DND-41 (cell line): ENCODE results near the gene COMMD4.

Experiments used
- ATAC-seq: fragments of 200-7000 bp; cut with Tn5 transposase; 3 replicates; pipeline ENCODE4 v1.9.1; 2021; ENCODE audit warnings: low read depth; ENCODE audit not compliant: insufficient read depth
- DNase-seq: peaks from one replicate; pipeline ENCODE4 v3.0.0-alpha.2; 2020
- H2AFZ ChIP-seq: 2 replicates; pipeline ENCODE4 v1.6.0; 2012; ENCODE audit warnings: low read depth, low read length
- H3K27ac ChIP-seq: 2 replicates; pipeline ENCODE4 v1.5.1; 2012; ENCODE audit warnings: low read length, inconsistent platforms
- H3K27me3 ChIP-seq: fragments of 200-600 bp; sonication (generic); 2 replicates; pipeline ENCODE4 v1.6.0; 2012; ENCODE audit warnings: low read length, mild to moderate bottlenecking, inconsistent platforms; ENCODE audit not compliant: insufficient read depth, poor library complexity
- H3K36me3 ChIP-seq: 2 replicates; pipeline ENCODE4 v1.5.1; 2012; ENCODE audit warnings: low read length, inconsistent platforms; ENCODE audit not compliant: insufficient read depth
- H3K4me1 ChIP-seq: 2 replicates; pipeline ENCODE4 v1.5.1; 2012; ENCODE audit warnings: mild to moderate bottlenecking, low read length; ENCODE audit not compliant: insufficient read depth
- H3K4me2 ChIP-seq: 2 replicates; pipeline ENCODE4 v1.6.0; 2012; ENCODE audit warnings: mild to moderate bottlenecking, moderate library complexity, low read length, inconsistent platforms; ENCODE audit not compliant: insufficient read depth
- H3K4me3 ChIP-seq, 2 experiments: fragments of 200-600 bp in 1 of 2; shearing (Covaris generic) in 1 of 2; 2 replicates each; pipeline ENCODE4 v1.5.1; 2012 to 2016; ENCODE audit warnings: inconsistent platforms in 2 of 2, low read length in 2 of 2, mild to moderate bottlenecking in 2 of 2, low read depth in 1 of 2, moderate library complexity in 1 of 2
- H3K79me2 ChIP-seq: 2 replicates; pipeline ENCODE4 v1.6.0; 2012; ENCODE audit warnings: low read length, inconsistent platforms; ENCODE audit not compliant: insufficient read depth
- H3K9ac ChIP-seq: 2 replicates; pipeline ENCODE4 v1.6.0; 2012; ENCODE audit warnings: low read depth, mild to moderate bottlenecking, inconsistent platforms, low read length, moderate library complexity
- H3K9me3 ChIP-seq: 2 replicates; pipeline ENCODE4 v1.5.1; 2012; ENCODE audit warnings: low read length, moderate library complexity, mild to moderate bottlenecking, inconsistent platforms; ENCODE audit not compliant: insufficient read depth, severe bottlenecking
- H4K20me1 ChIP-seq: 2 replicates; pipeline ENCODE4 v1.6.0; 2012; ENCODE audit warnings: low read length; ENCODE audit not compliant: insufficient read depth
- EZH2 ChIP-seq: IDR thresholded peaks from 3 replicates; pipeline ENCODE4 v1.6.1; 2012; ENCODE audit warnings: borderline replicate concordance, low read depth, mild to moderate bottlenecking, moderate library complexity, low read length, inconsistent platforms; ENCODE audit not compliant: severe bottlenecking
- TF ChIP-seq, protein P1 (sequence below): IDR thresholded peaks from 2 replicates; pipeline ENCODE4 v1.5.1; 2012; ENCODE audit warnings: borderline replicate concordance, low read length, moderate library complexity, mild to moderate bottlenecking; ENCODE audit not compliant: poor library complexity, severe bottlenecking; ENCODE audit errors: extremely low read depth

Gene COMMD4

DNA sequence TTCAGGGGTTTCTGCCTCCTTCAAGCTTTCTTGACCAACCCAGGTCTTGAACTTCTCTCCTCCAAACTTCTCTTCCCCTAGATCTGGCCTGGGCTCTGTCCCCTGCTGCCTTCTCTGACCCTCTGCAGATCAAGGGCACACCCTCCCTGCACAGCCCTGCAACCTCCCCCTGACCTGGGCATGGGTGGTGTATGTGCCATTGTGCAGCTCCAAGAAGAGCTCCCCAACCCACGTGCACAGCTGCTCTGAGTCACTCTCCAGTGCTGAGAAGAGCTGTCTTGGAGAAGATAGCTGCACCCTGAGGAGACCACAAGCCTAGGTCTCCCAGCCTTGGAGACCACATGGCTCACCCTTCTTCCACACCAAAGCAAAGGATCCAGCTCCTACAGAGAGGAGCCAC, 24.5 kb downstream of the COMMD4 start:
- H3K27me3 ChIP-seq, result no peaks in the 10 kb centered on the region
- H3K4me3 ChIP-seq, result no peak overlapping the region
- H3K4me2 ChIP-seq, result no peak overlapping the region
- no peaks in the 10 kb centered on the region for H3K9me3 ChIP-seq
- ATAC-seq (peak; percentile 27; the same call in 2 of the 3 replicates), DNase-seq (no peak)
- TF ChIP-seq, protein P1, sequence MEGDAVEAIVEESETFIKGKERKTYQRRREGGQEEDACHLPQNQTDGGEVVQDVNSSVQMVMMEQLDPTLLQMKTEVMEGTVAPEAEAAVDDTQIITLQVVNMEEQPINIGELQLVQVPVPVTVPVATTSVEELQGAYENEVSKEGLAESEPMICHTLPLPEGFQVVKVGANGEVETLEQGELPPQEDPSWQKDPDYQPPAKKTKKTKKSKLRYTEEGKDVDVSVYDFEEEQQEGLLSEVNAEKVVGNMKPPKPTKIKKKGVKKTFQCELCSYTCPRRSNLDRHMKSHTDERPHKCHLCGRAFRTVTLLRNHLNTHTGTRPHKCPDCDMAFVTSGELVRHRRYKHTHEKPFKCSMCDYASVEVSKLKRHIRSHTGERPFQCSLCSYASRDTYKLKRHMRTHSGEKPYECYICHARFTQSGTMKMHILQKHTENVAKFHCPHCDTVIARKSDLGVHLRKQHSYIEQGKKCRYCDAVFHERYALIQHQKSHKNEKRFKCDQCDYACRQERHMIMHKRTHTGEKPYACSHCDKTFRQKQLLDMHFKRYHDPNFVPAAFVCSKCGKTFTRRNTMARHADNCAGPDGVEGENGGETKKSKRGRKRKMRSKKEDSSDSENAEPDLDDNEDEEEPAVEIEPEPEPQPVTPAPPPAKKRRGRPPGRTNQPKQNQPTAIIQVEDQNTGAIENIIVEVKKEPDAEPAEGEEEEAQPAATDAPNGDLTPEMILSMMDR, result no peak
- TF ChIP-seq EZH2, result no peak
- H4K20me1 ChIP-seq, result peaks cover 3% of the 10 kb centered on the region; the same call in 1 of the 2 replicates
- no peak overlapping the region for H3K9ac ChIP-seq
- no peaks in the 10 kb centered on the region for H3K4me1 ChIP-seq
- H2AFZ ChIP-seq, result no peak overlapping the region
- no peak overlapping the region for H3K27ac ChIP-seq
- no peaks in the 10 kb centered on the region for H3K79me2 ChIP-seq
- H3K36me3 ChIP-seq, result peaks cover 72% of the 10 kb centered on the region

GRCh38 chr15:75360856-75361255, 25.0 kb downstream of the COMMD4 start:
- Histone ChIP-seq H3K9me3 (no peaks in the 10 kb centered on the region), H3K4me1 (no peaks in the 10 kb centered on the region), H4K20me1 (peaks cover 3% of the 10 kb centered on the region; the same call in 1 of the 2 replicates), H3K27me3 (no peaks in the 10 kb centered on the region), H3K79me2 (no peaks in the 10 kb centered on the region), H3K27ac (no peak overlapping the region), H3K4me3 (no peak overlapping the region), H3K9ac (no peak overlapping the region), H3K36me3 (peaks cover 76% of the 10 kb centered on the region), H3K4me2 (no peak overlapping the region), H2AFZ (no peak overlapping the region)
- TF ChIP-seq, protein P1, result no peak
- TF ChIP-seq EZH2, result no peak
- ATAC-seq (no peak), DNase-seq (no peak)

DNA sequence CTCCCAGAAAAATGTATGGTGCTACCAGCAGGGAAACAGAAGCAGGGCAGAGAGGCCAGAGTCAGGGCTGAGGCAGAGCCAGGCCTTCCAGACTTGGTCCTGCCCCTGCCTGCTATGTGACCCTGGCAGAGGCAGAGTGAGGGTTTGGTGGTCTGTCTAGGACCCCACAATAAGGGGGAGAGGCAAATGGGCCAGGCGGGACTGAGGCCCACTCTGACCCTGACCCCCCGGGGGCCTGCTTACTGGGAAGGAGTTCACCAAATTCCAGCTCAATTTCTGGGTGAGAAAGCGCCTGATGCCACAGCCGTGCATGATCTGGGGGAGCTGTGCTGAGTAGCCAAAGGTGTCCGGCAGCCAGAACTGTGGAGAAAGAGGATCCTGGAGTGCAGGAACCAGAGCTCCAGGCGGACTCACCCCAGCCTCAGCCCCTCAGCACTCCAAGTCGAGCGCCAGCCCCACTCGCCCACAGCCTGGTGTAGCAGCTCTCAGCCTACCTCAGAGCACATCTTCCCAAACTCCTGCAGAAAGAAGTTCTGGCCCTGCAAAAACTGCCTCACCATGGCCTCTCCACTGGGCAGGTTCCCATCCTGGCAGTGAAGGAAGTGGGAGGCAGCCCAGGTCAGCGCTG, 25.6 kb downstream of the COMMD4 start:
- Histone ChIP-seq H3K9me3 (no peaks in the 10 kb centered on the region), H3K27ac (no peak overlapping the region), H4K20me1 (peaks cover 3% of the 10 kb centered on the region; the same call in 1 of the 2 replicates), H3K27me3 (no peaks in the 10 kb centered on the region), H3K4me3 (no peak overlapping the region), H2AFZ (no peak overlapping the region), H3K4me2 (no peak overlapping the region), H3K9ac (no peak overlapping the region), H3K36me3 (peaks cover 82% of the 10 kb centered on the region), H3K79me2 (no peaks in the 10 kb centered on the region), H3K4me1 (no peaks in the 10 kb centered on the region)
- ATAC-seq (no peak), DNase-seq (no peak)
- no peak for TF ChIP-seq EZH2

DNA sequence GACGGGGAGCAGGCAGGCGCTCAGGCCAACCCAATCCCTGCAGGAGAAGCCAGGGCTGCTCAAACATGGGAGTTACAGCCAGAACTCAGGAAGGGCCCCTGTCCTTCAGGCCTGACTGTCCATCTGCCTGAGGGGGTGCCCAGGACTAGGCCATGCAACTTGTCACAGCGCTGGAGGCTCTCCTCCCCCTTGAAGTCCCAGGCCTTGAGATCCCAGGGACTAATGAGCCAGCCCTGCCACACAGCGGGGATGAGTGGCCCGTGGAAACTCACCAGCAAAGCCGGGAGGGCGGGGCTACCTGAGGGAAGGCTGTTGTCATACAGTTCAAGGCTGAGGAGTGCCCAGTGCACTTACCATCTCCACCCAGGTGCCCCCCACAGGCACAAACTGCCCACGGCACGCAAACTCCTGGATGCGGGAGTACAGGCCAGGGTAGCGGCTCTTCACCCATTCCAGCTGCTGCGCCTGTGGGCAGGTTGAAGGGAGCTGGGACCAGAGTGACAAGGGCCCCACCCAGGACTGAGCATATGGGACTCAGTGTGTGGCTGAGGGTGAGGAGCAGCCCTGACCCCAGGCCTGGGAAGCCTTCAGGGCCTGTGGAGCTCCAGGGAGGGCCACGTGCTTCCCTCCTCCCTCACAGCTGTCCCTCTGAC, 26.3 kb downstream of the COMMD4 start:
- no peak overlapping the region for H3K4me3 ChIP-seq
- no peaks in the 10 kb centered on the region for H3K27me3 ChIP-seq
- no peaks in the 10 kb centered on the region for H3K9me3 ChIP-seq
- DNase-seq, result no peak
- H3K27ac ChIP-seq, result no peak overlapping the region
- H3K4me1 ChIP-seq, result peaks cover 1% of the 10 kb centered on the region; the same call in 1 of the 2 replicates
- H4K20me1 ChIP-seq, result peaks cover 8% of the 10 kb centered on the region
- ATAC-seq, result no peak
- peaks cover 83% of the 10 kb centered on the region for H3K36me3 ChIP-seq
- no peak overlapping the region for H3K9ac ChIP-seq
- no peak overlapping the region for H2AFZ ChIP-seq
- no peak for TF ChIP-seq EZH2
- TF ChIP-seq, protein P1, result no peak
- H3K4me2 ChIP-seq, result no peak overlapping the region
- H3K79me2 ChIP-seq, result no peaks in the 10 kb centered on the region; the same call in 1 of the 2 replicates
